Lung microvascular endothelial cell (primary cell): ENCODE results near the gene NT5M. TPM values are rescaled to one million over a fixed set of nuclear protein-coding genes. Genes with fewer than 3 reads are reported as not detected.
"Not testable (repeated sequence)": the region's sequence is repeated elsewhere in the genome, so short reads cannot be mapped to it uniquely, and the experiment has no call there.

ENCODE experiments used
- DNase-seq, 2 donors: peaks; one replicate each; pipeline versions ENCODE4 v3.0.0 to v3.0.0-alpha.2; 2010; ENCODE audit warnings: low read depth in 2 of 2
- total RNA-seq: library from RNA; depleted of rRNA; stranded (reverse); fragments of >200 nt; gene quantifications from 2 replicates; pipeline ENCODE4 v1.2.1, GENCODE V29; 2014

The NT5M gene
- total RNA-seq, 1 donor from 2014 or later = 1.8 TPM

DNA sequence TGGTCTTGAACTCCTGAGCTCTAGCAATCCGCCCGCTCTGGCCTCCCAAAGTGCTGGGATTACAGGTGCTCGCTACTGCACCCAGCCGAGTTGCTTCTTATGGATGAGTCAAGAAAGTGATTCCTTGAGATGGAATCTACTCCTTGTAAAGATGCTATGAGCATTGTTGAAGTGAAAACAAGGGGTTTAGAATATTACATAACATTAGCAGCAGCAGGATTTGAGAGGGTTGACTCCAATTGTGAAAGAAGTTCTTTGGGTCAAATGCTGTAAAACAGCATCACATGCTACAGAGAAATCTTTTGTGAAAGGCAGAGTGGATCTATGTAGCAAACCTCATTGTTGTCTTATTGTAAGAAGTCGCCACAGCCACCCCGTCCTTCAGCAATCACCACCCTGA, 72.7 kb downstream of the NT5M start:
- DNase-seq = no peak

- DNase-seq = no peak
These were observed 73.2 kb downstream of the NT5M start for GRCh38 chr17:17376362-17376761.

GRCh38 chr17:17377071-17377967, 74.1 kb downstream of the NT5M start:
- no peak for DNase-seq

- DNase-seq = peak; percentile 10 to 26
These were observed 76.2 kb downstream of the NT5M start for GRCh38 chr17:17379197-17379991.

DNA sequence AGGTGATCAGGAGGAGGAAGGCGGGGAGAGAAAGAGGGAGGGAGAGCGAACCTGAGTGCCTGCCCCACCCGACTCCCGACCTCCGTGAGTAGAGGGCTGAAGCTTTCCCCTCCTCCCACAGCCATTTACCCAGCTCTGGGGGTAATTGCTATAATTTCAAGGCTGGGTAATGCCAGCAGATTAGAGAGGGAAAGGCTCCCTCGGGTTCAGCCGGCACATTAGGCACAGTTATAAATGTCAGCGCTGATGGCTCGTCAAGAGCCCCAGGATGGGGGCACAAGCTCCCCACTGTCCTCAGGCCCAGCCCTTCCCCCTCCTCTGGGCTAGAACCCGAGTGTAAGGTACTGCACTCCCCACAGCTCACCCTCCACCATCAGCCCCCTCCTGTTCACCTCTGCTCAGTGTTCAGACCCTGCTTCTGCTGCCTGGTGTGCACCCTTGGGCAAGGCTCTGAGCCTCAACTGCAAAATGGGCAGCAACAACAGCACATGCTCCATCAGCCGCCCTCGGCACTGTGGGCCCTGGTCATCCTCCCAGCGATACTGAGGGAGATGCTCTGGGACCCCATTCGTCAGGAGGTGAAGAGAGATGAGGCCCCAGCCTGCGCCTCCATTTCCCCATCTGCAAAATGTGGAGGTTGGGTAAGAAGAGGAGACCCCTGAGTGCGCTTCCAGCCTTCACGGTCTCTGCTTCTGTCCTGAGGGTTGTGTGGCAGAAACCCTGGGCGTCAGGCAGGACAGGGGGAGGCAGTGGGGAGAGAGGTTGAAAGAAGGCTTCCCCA, 77.2 kb downstream of the NT5M start:
- no peak for DNase-seq

DNA sequence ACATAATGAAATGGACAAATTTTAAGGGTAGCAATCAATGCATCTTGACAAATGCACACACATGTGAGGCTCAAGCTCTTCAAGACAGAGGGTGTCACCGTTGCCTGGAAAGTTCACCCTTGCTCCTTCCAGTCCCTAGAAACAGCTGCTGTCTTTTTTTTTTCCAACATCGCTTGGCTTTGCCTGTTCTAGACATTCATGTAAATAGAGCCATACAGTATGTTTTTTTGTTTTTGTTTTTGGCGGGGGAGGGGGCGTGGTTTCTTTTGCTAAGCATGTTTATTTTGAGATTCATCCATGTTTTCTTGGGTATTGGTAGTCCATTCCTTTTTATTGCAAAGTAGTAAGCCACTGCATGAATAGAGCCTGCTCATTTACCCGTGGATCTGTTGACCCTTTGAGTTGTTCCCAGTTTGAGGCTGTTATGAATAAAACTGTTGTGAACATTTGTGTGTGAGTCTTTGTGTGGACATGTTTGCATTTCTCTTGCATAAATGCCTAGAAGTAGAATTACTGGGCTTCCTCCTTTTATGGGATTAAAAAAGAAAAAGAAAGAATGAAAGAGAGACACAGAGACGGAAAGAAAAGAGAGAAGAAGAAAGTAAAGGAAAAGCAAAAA, 78.4 kb downstream of the NT5M start:
- no peak for DNase-seq

GRCh38 chr17:17382065-17382459, 78.9 kb downstream of the NT5M start:
- peak in 1 of 2 donors; percentile 14 for DNase-seq

DNA sequence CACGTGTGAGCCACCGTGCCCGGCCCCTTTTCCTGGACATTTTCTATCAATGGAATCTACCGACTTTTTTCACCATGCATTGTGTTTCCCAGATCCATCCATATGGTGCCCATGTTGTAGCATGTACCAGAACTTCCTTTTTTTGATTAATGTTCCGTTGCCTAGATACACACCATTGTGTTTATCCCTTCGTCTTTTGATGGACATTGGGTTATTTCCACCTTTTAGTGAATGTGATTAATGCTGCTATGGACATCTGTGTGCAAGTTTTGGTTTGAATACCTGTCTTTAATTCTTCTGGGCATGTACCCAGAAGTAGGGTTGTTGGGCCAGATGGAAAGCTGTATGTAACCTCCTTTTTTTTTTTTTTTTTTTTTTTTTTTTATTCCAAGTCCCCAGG, 79.8 kb downstream of the NT5M start:
- peak; percentile 37 to 57 for DNase-seq

- not testable (repeated sequence) for DNase-seq
These were observed 80.5 kb downstream of the NT5M start for GRCh38 chr17:17383431-17384290.

GRCh38 chr17:17384291-17384615, 81.1 kb downstream of the NT5M start:
- no peak for DNase-seq

- DNase-seq = no peak
These were observed 81.8 kb downstream of the NT5M start for GRCh38 chr17:17384961-17385360.

DNA sequence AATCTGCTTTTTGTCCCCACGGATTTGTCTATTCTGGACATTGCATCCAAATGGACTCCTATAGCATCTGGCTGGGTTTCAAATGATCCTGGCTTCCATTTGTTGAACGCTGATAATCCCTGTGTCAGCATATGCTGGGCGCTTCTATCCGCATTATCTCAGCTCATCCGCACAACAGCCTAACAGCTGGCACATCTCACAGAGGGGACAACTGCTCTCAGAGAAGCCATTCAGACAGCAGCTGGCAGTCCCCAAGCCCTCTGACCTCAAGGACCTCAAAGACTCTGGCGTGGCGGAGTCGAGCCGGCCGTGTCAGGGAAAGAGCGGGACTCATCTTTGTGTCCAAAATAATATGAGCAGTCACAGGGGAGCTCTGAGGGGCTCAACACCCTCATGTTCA, 82.3 kb downstream of the NT5M start:
- DNase-seq = no peak

DNA sequence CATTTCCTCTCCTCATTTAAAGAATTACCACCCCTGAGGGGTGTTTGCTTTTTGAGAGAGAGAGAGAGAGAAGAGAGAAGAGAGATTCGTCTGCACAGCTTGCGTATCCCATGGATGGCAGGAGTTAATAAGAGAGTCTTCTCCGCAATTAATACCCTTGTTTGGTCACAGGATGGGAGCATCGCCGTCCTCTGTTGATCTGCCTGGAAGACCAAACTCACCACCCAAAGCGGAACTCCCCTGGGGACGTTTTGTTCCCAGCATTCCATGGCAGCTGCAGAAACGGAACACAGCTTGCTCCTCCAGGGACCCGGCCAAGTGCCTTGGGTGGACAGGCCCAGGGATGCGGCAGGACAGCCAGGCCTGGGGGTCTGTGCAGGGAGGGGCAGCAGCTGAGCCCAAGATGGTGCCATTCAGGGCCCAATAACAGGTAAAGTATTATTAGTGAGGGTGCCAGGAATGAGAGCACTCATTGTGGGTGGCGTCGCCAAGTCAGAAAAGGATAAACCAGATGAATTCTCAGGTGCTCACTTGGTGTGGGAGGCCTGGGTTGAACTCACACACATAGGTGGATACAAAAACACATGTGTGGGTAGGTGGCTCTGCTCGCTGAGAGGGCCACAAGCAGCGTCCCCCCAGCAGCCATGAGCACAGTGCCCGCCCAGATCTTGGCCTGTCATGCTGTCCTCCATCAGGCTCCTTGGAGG, 83.1 kb downstream of the NT5M start:
- DNase-seq = no peak

- DNase-seq = no peak
These were observed 83.9 kb downstream of the NT5M start for GRCh38 chr17:17387017-17387497.

DNA sequence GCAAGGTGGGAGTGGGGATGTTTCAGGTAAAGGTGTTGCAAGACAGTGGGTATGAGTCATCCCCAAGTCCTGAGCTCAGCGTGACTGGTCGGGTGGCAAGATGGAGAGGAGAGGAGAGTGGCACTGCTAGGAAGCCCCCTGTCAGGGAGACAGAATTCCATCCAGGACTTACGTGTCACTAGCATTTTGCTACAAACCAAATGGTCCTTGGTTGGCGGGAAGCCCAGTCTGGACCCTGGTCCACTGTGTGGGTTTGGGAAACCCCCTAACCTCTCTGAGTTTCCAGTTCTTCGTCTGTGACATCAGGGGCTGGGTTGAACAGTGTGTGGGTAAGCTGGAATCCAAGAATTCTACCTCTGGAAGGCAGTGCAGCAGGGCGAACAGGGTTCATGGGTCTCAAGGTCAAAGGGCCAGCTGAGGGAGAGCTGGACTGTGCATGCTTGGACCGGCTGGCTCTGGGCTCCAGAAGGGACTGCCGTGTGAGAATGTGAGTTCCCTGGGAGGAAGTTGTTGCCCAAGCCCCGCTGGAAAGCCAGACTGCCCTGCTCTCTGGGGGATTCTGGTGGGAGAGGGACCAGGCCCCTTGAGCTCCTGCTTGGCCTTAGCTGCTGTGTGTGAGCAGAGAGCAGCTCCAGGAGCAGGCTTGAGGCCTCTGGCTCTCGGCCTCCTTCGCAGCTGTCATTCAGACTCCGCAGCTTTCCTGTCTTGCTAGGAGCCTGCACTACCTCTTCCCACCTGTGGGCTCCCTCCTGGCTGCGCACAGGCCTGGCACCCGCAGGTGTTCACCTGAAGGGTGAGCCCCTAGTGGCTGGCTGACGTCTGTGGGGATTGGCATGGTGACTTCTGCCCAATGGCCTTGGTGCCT, 84.6 kb downstream of the NT5M start:
- DNase-seq = no peak

DNA sequence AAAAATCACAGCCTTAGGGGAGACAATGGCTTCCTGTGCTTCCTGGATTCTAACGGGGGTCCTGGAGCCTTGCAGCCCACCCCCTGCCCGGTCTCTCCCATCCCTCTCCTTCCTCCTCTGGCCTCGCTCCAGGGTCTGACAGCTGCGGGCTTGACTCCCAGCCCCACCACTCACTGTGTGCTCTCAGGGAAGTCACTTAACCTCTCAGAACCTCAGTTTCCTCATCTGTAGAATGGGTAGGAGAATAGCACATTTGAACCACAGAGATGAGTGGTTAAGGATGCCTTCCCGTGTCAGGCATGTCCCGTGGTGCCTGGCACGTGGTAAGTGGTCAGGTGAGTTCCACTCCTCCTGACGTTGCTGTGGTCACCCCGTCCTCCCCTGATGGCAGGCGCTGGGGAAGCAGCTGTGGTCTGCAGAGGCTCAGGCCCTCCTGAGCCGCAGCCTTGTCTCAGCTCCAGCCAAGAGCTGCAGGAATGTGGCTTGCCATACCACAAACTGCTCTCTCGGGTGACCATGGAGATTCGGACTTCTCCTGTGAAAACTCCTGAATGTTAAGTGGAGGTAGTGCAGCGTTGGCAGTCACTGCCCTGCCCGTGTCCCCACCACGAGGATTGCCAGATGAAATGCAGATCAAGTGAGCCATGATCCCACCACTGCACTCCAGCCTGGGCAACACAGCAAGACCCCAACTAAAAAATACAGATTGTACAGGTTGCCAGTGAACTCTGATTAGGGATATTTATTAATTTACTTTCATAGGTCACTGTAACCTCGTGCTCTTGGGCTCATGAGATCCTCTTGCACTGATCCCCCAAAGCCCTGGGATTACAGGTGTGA, 85.7 kb downstream of the NT5M start:
- DNase-seq = no peak

DNA sequence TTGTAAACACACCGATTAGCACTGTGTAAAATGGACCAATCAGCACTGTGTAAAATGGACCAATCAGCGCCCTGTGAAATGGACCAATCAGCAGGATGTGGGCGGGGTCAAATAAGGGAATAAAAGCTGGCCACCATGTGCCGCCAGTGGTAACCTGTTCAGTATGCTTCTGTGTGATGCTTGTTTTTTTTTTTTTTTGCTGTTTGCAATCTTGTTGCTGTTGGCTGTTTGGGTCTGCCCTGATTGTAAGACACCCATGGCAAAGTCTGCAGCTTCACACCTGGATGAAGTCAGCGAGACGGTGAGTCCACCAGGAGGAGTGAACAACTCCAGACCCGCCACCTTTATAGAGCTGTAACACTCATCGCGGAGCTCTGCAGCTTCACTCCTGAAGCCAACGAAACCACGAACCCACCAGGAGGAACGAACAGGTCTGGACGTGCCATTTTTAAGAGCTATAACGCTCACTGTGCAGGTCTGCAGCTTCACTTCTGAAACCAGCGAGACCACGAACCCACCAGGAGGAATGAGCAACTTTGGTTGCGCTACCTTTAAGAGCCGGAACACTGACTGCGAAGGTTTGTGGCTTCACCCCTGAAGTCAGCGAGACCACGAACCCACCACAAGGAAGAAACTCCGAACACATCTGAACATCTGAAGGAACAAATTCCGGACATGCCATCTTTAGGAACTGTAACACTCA, 88.6 kb downstream of the NT5M start:
- no peak for DNase-seq
